COLO668 (cell line): Measurements from ENCODE around the gene WDR20.
A peak's percentile ranks its signal among the peaks of the same experiment; 100 is the strongest.
"Not testable (repeated sequence)": the region's sequence is repeated elsewhere in the genome, so short reads cannot be mapped to it uniquely, and the experiment has no call there.

Source experiments
- DNase-seq: peaks from one replicate; lab custom pipeline; 2025; ENCODE audit not compliant: unreplicated experiment; lab: John Stamatoyannopoulos, UW

The WDR20 gene

DNA sequence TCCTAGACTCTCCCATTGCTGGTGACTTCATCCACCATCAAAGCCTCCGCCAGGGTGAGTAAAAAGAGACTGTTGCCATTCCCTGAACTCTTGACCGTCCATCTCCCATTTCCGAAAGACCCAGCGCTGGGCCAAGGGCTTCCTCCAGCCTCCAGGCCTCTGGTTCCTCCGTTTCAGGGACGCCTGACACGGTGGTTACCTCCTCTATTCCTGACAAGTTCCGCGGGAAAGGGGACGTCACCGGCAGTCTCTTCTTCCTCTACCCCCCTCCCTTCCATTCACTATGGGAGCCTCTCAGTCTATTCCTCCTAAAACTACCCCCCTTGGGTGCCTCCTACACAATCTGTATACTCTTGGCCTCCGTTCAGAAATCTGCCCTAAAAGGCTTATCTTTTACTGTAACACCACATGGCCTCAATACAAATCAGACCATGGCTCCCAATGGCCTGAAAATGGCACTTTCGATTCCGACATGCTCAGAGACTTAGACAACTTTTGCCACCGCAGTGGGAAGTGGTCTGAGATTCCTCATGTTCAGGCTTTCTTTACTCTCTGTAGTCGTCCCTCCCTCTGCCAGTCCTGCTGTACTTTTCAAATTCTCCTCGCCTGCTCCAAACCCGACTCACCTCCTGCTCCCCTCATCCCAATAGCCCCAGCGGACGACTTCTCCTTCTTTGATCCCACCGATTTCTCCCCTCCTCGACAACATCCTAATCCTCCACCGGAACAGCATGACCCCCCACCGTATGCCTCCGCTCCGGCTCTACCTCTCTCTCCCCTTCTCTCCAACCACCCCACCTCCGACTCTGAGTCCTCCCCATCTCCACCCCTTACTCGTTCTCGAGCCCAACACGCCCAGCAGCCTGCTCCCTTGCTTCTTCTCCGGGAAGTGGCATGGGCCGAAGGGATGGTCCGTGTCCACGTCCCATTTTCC, 94.9 kb downstream of the WDR20 start:
- no peak for DNase-seq

DNA sequence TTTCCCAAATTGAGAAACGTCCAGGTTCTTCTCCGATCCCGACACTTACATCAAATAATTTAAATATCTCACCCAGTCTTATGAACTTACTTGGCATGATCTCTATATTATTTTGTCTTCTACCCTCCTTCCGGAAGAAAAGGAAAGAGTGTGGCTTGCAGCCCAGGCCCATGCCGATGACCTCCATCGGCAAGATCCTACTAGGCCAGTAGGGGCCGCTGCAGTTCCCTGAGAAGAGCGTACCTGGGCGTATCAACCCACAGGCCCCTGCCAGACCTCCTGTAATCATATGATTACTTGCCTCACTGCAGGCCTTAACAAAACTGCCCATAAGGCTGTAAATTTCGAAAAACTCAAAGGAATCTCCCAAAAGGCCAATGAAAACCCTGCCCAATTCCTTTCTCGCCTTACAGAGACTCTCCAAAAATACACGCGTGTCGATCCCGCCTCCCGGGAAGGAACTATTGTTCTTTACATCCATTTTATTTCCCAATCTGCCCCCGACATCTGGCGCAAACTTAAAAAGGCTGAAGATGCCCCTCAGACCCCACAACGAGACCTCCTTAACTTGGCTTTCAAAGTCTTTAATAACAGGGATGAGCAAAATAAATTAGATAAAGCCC, 95.7 kb downstream of the WDR20 start:
- peak; percentile 83 for DNase-seq

DNA sequence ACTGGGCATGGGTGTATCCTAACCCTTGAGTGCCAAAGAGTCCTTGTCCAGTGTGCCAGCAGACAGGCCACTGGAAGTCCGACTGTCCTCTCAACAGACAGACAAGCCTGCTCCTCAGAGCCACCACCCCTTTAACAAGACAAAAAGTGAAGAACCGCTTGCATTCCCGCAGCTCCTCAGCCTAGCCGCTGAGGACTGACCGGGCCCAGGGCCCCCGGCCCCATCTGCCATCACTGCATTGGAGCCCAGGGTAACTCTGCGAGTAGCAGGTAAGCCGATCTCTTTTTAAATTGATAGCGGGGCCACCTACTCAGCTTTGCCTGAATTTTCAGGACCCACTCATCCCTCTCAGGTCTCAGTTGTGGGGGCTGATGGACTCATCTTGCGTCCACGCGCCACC, 96.3 kb downstream of the WDR20 start:
- no peak for DNase-seq

DNA sequence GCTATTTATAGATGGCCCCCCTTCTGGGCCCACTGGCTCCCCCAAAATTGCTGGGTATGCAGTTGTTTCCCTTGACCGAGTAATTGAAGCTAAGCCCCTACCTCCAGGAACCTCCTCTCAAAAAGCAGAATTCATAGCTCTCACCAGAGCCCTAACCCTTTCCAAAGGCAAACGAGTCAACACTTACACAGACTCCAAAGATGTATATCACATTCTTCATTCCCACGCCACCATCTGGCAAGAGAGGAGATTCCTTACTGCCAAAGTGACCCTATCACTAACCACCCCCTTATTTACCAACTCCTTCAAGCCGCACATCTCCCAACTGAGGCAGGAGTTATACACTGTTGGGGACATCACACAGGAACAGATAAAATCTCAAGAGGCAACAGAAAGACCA, 98.4 kb downstream of the WDR20 start:
- no peak for DNase-seq

DNA sequence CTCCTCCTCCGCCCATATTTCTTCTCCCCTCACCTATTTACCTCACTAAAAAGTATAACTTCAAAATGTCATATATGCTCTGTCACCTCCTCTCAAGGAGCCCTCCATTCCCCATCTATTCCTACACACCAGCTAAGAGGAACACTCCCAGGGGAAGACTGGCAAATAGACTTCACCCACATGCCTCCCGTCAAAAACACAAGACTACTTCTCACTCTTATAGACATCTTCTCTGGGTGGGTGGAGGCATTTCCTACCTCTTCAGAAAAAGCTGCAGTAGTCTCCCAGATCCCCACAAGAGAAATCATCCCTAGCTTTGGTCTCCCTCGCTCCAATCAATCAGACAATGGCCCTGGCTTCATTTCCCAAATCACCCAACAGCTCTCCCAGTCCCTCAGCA, 99.1 kb downstream of the WDR20 start:
- DNase-seq, result no peak

DNA sequence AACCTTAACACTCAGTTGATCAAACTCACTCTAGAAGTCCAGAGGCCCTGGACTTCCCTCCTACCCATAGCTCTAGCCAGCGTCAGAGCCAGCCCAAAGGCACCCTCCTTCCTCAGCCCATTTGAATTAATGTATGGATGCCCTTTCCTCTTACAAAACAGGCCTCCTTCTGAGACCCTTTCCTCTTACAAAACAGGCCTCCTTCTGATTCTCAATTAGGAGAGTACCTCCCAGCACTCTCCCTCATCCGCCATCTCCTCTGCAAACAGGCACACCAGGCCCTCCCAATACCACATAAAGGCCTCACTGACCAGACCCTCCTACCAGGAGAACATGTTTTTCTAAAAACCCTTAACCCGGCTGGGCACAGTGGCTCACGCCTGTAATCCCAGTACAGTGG, 99.5 kb downstream of the WDR20 start:
- no peak for DNase-seq

DNA sequence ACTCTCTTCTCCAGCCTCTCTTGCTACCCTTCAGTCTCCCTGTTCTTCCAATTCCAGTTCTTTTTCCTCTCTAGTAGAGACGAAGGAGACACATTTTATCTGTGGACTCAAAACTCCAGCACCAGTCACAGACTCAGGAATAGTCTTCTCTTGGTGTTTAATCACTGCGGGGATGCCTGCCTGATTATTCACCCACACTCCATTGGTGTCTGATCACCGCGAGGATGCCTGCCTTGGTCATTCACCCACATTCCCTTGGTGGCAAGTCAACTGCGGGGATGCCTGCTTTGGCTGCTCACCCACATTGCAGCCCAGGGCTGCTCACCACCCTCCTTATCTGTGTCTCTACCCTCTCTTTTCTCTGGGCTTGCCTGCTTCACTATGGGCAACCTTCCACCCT, 100.8 kb downstream of the WDR20 start:
- DNase-seq, result not testable (repeated sequence)

DNA sequence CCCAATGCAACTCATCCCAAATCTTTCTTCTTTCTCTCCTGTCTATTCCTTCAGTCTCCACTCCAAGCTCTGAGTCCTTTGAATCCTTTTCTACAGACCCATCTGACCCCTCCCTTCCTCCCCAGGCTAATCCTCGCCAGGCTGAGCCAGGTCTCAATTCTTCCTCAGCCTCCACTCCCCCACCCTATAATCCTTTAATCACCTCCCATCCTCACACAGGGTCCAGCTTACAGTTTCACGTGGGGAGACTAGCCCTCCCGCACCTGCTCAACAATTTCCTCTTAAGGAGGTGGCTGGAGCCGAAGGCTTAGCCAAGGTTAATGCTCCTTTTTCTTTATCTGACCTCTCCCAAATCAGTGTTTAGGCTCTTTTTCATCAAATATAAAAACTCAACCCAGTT, 101.5 kb downstream of the WDR20 start:
- no peak for DNase-seq

DNA sequence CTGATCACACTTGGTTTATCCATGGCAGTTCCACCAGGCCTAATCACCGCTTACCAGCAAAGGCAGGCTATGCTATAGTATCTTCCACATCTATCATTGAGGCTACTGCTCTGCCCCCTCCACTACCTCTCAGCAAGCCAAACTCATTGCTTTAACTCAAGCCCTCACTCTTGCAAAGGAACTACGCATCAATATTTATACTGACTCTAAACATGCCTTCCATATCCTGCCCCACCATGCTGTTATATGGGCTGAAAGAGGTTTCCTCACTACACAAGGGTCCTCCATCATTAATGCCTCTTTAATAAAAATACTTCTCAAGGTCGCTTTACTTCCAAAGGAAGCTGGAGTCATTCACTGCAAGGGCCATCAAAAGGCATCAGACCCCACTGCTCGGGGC, 104.1 kb downstream of the WDR20 start:
- DNase-seq, result not testable (repeated sequence)

DNA sequence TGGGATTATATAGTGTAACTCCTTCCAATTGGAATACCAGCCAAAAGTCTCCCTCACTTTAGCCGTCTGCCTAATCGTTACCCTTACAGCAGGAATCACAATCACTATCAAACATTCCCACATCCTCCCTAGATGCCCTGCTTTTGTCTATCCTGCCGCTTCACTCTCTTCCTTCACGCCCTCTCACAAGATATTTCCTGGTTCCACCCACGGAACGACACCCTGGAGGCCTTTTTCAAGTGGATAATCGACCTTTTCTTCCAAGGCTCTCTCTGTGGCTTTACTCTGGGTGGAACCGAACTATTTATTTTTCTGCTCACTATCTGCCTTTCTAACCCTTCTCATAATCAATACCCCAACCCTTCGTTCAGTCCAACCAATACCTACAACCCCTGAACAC, 106.4 kb downstream of the WDR20 start:
- DNase-seq, result no peak

DNA sequence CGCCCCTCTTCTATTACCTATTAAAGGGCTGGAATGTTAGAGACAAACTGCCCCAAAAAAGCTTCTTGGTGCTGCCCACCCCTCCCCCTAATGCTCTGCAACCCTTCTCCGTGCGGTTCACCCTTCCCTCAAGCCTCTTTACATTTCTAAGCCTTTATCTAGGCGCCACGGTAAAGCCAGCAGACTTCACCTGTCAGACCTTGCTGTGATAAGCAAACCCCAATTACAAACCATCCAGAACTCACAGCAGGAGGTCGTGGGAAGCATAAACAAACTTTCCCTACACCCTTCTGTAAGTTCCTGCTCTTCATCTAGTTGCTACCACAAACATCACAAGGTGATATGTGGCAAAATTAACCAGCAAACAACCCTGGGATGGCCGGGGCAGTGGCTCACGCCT, 108.4 kb downstream of the WDR20 start:
- DNase-seq, result no peak

DNA sequence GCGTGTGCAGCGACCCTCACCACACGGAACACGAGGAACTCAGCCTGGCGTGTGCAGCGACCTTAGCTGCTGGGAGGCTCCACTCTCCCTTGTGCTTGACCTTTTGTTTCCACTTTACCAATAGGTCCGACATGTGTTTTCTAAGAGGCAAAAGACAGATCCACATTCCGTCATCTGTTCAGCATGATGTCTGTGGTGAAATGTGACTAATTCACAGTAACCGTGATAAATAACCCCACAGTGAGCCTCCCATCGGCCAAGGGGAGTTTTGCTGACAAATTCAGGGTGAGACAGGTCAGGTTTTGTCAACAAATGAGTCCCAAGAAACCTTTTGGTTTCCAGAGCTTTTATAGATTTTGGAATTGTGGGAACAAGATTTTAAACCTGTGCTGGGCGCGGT, 109.3 kb downstream of the WDR20 start:
- DNase-seq, result no peak

DNA sequence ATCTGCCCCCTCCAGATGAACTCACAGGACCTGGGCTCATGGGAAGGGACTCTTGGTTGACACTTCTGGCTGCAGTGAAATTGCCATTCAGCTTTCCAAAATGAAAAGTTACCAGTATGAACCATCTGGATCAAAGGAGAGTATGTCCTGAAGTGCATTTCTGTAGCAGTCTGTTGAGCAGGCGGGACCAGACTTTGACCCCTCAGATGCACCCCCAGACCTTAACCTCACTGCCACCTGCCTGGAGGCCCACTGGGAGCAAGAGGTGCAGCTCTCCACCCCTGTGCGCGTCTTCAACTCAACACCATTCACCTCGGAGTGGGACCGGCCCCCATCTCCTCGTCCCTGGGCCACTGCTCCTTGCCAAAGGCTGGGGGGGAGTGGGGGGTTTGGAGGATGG, 110.3 kb downstream of the WDR20 start:
- DNase-seq, result no peak

DNA sequence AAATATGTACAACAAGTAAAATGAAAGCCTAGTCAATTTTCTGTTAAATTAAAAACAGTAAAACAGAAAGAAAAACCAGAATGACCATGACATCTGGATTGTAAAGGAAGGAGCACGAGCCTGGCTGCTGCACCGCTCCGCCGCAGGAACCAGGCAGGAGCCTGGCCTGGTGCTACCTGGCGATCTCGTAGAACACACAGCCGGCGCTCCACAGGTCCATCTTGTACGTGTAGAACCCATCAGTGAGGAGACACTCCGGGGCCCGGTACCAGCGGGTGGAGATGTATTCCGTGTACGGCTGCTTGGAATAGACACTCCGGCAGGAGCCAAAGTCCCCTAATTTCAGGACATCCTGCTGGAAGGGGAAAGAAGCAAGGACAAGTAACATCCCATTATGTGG, 110.9 kb downstream of the WDR20 start:
- no peak for DNase-seq

DNA sequence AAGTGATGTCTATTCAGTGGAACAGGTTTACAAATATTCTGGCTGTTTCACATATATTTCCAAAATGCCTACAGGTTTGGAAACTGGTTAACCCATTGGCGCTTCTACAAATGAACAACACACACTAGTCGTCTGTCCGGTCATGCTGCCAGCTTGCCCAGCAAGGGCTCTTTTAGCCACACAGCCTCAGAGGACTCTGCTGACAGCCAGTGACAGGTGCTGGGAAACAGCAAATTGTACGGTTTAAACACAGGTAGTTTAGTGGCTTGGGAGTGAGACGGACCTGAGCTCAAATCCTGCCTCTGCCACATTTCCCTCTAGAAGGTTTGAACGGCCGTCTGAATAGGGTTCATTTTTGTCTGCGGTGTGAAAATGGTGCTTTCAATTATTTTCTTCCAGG, 111.5 kb downstream of the WDR20 start:
- no peak for DNase-seq

DNA sequence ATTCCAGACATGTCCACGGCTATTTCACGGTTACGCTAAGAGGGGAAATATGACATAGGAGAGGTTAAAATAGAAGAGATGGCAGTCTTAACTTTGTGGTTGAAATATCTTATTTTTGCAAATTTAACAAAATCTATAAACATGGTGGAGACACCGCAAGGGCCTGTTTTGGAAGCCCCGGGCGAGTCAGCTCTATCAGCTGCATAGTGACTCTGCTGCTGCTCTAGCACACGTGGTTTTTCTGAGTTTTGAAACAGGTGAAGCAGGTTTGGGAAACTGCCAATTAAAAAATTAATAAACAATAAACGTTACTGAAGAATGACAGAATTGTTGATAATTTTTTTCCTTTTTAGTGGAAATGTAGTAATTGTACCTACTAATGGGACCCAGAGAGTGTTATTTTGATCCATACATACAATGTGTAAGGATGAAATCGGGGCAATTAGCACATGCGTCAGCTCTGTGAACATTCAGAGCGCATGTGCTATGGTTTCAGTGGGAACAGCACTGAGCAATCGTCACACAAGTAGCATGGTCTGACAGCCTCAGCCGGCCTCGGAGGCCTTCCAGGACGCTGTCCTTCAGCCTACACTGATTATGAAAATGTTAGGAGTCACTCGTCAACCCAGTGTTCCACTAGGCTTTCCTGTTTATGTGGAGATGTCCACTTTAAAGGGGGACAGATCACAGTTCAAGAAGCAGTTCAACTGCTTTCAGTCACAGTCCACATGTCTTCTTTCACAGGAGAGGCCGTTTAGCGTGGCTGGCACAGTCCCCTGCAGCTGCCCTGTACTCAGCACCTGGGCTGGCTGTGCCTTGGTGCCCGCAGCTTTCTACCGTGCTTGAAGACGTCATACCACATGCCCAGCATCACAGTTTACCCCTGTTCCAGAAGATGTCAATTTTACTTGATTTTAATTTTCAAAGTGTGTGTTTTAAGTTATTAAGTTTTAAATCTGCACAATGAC, 113.4 kb downstream of the WDR20 start:
- no peak for DNase-seq

DNA sequence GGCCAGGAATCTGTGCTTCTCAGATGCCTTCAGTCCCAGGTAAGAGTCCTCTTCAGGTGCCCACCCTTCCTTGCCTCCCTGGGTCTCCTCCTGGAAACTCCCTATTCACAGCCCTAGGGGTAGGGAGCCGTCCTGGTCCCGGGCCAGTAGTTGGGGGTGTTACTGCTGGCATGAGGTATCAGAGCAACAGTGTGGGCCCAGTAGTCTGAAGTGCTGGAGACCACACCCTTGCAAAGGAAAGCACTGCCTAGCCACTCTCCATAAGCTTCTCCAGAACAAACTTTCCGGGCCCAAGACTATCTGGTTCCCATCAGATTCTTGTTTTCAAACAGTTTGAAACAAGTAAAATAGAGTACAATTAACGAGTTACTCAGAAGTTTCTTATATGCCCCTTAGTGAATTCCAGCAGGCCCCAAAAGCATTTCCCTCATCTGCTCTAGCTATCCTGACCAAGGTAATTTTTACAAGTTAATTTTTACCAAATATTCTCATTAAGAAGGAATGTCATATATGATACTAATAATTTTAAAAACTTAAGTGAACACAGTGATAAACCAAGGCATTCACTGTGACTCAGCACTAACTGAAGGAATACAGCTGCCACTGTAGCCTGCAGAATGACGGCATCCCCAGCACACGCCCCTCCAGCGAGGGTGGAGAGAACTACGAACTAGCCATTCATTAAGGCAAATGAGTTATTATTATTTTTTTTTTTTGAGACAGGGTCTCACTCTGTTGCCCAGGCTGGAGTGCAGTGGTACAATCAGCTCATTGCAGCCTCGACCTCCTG, 115.9 kb downstream of the WDR20 start:
- DNase-seq, result no peak

DNA sequence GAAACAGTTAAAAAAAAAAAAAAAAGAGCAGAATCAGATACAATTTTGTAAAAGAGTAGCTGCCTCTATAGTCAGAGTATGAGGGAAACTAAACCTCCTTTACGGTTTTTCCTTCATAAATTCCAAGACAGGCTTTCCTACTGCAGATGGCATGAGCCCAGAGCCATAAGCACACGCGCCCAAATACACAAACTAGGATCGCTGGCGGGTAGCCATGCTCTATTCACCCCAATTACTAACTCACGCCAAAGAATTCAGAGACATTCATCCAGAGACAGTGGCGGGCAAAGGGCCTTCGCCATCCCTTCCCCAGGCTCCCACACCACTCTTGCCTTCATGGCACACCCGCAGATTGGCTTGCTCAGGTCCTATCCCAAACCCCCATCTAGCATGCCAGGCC, 117.0 kb downstream of the WDR20 start:
- no peak for DNase-seq

DNA sequence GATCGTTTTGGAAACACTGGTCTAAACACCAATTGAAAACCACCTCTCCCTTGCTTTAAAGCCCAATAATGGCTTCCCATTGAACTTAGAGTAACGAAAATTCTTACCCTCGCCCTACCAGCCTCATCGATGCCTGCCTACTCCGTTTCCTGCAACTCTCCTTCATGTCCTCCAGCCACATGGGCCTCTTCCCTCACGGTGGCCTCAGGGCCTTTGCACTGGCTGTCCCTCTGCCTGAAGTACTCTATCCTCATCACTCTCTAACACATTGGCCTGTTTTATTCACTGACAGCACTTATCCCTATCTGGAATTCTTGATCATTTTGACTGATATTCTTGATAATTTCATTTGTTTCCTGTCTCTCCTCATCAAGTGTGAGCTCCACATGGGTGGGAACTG, 118.4 kb downstream of the WDR20 start:
- no peak for DNase-seq
